GM19372 (cell line): ENCODE data around the gene RNGTT.
"Not testable (repeated sequence)": the region's sequence is repeated elsewhere in the genome, so short reads cannot be mapped to it uniquely, and the experiment has no call there.

ENCODE experiments used
- ATAC-seq: cut with Tn5 transposase; IDR thresholded peaks from one replicate; pipeline ENCODE4 v1.9.1; 2021; ENCODE audit warnings: mild to moderate bottlenecking, low read depth, moderate library complexity; ENCODE audit not compliant: unreplicated experiment

Gene RNGTT

GRCh38 chr6:88972504-88973423 lies 9.3 kb upstream of the RNGTT start:
- ATAC-seq = no peak

- no peak for ATAC-seq
Observed at GRCh38 chr6:88970301-88970700, 6.9 kb upstream of the RNGTT start.

GRCh38 chr6:88969255-88969654 lies 5.8 kb upstream of the RNGTT start:
- not testable (repeated sequence) for ATAC-seq

GRCh38 chr6:88967891-88968290 lies 4.5 kb upstream of the RNGTT start:
- no peak for ATAC-seq

- no peak for ATAC-seq
Observed at GRCh38 chr6:88965691-88966090, 2.3 kb upstream of the RNGTT start.

- ATAC-seq = no peak
Observed at GRCh38 chr6:88964509-88964908, 1.1 kb upstream of the RNGTT start.

- no peak for ATAC-seq
Observed at GRCh38 chr6:88958842-88959241, 4.6 kb downstream of the RNGTT start.

GRCh38 chr6:88953550-88954386 lies 9.7 kb downstream of the RNGTT start:
- no peak for ATAC-seq

GRCh38 chr6:88952065-88952704 lies 11.2 kb downstream of the RNGTT start:
- ATAC-seq = no peak

GRCh38 chr6:88945415-88946008 lies 17.9 kb downstream of the RNGTT start:
- no peak for ATAC-seq

- ATAC-seq = no peak
Observed at GRCh38 chr6:88933521-88933920, 29.9 kb downstream of the RNGTT start.

- not testable (repeated sequence) for ATAC-seq
Observed at GRCh38 chr6:88932019-88932418, 31.4 kb downstream of the RNGTT start.

GRCh38 chr6:88922775-88923548 lies 40.5 kb downstream of the RNGTT start:
- ATAC-seq = no peak

- ATAC-seq = no peak
Observed at GRCh38 chr6:88921734-88922133, 41.7 kb downstream of the RNGTT start.

GRCh38 chr6:88920774-88921733 lies 42.4 kb downstream of the RNGTT start:
- ATAC-seq = no peak

- no peak for ATAC-seq
Observed at GRCh38 chr6:88920088-88920487, 43.3 kb downstream of the RNGTT start.

GRCh38 chr6:88919032-88919431 lies 44.4 kb downstream of the RNGTT start:
- ATAC-seq = no peak

GRCh38 chr6:88916615-88917208 lies 46.7 kb downstream of the RNGTT start:
- no peak for ATAC-seq
